ENCODE data around the gene RAC3.

RAC3 gene

DNA sequence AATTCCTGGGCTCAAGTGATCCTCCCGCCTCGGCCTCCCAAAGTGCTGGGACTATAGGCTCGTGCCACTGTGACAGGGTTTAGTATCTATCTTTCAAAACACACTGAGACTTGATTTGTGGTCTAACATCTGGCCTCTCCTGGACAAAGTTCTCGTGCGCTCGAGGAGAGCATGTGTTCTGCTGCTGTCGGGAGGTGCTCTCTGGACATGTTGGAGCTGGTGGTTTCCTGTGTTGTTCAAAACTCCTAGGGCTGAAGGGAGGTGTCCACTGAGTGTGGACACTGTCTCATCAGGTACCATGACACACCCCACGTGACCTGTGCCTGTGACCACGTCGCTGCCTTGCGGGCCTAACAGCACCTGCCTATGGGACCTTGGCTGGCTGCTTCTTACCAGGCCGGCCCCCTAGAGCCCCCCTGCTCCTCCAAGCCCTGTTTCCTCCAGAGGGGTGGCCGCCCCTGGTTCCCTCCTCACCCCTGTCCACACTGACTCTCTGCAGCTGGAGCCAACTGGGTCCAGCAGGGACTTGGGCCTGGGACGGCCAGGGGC is 14.5 kb downstream of the RAC3 start:
- no peaks in the 10 kb centered on the region for H3K9me3 ChIP-seq (ENCODE audit: insufficient read depth, low read length, severe bottlenecking)
- peaks cover 23% of the 10 kb centered on the region for H3K36me3 ChIP-seq (ENCODE audit: insufficient read depth, low read length)
- no peaks in the 10 kb centered on the region for H4K20me1 ChIP-seq (ENCODE audit: insufficient read depth, low read length)
- no peak overlapping the region for H2AFZ ChIP-seq (ENCODE audit: low read depth, low read length)
- H3K4me2 ChIP-seq (ENCODE audit: insufficient read depth, low read length), result no peak overlapping the region
- peaks cover 6% of the 10 kb centered on the region for H3K79me2 ChIP-seq (ENCODE audit: insufficient read depth, low read length)
- no peak overlapping the region for H3K27ac ChIP-seq (ENCODE audit: low read length)
- no peak overlapping the region for H3K9ac ChIP-seq (ENCODE audit: low read depth, low read length)
- TF ChIP-seq CTCF (IDR thresholded peaks at IDR 0.05; ENCODE audit: borderline replicate concordance, extremely low read depth, low read length, poor library complexity, severe bottlenecking), result no peak
- TF ChIP-seq EZH2 (IDR thresholded peaks at IDR 0.05; ENCODE audit: borderline replicate concordance, low read depth, low read length, severe bottlenecking), result no peak
- no peak for ATAC-seq (ENCODE audit: insufficient read depth, low read depth)
- peaks cover 18% of the 10 kb centered on the region for H3K4me1 ChIP-seq (ENCODE audit: insufficient read depth, low read length)
- no peak overlapping the region for H3K4me3 ChIP-seq (ENCODE audit: low read depth in 1 of 2, low read length in 2 of 2)
- H3K27me3 ChIP-seq (ENCODE audit: insufficient read depth, low read length, poor library complexity), result no peaks in the 10 kb centered on the region
- DNase-seq, result no peak

- peaks cover 19% of the 10 kb centered on the region for H3K4me1 ChIP-seq (ENCODE audit: insufficient read depth, low read length)
- no peak overlapping the region for H3K27ac ChIP-seq (ENCODE audit: low read length)
- H3K9me3 ChIP-seq (ENCODE audit: insufficient read depth, low read length, severe bottlenecking), result no peaks in the 10 kb centered on the region
- H2AFZ ChIP-seq (ENCODE audit: low read depth, low read length), result no peak overlapping the region
- no peak overlapping the region for H3K4me2 ChIP-seq (ENCODE audit: insufficient read depth, low read length)
- TF ChIP-seq EZH2 (IDR thresholded peaks at IDR 0.05; ENCODE audit: borderline replicate concordance, low read depth, low read length, severe bottlenecking) (no peak), CTCF (IDR thresholded peaks at IDR 0.05; ENCODE audit: borderline replicate concordance, extremely low read depth, low read length, poor library complexity, severe bottlenecking) (no peak)
- H3K4me3 ChIP-seq (ENCODE audit: low read depth in 1 of 2, low read length in 2 of 2), result no peak overlapping the region
- H3K36me3 ChIP-seq (ENCODE audit: insufficient read depth, low read length), result peaks cover 23% of the 10 kb centered on the region
- H3K27me3 ChIP-seq (ENCODE audit: insufficient read depth, low read length, poor library complexity), result no peaks in the 10 kb centered on the region
- no peaks in the 10 kb centered on the region for H4K20me1 ChIP-seq (ENCODE audit: insufficient read depth, low read length)
- ATAC-seq (ENCODE audit: insufficient read depth, low read depth), result no peak
- no peak for DNase-seq
- no peak overlapping the region for H3K9ac ChIP-seq (ENCODE audit: low read depth, low read length)
- peaks cover 10% of the 10 kb centered on the region for H3K79me2 ChIP-seq (ENCODE audit: insufficient read depth, low read length)
These were observed 15.4 kb downstream of the RAC3 start for GRCh38 chr17:82046903-82047302.

DNA sequence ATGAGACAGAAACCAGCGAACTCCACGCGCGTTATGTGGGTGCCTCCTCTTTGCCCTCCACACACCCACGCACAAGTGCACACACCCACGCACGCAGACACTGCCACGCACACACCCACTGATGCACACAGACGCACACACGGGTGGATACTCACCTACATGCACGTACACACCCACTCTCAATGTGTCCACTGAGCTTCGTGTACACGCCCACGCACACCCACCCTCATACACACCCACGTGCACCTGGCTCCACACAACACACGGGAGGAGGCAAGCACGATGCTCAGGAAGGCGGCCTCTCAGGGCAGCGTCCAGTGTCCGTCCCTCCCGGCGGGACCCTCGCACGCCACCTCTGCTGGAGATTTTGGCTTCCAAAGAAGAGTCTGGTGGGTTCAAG is 15.9 kb downstream of the RAC3 start:
- Histone ChIP-seq H3K36me3 (ENCODE audit: insufficient read depth, low read length) (peaks cover 26% of the 10 kb centered on the region), H4K20me1 (ENCODE audit: insufficient read depth, low read length) (peaks cover 4% of the 10 kb centered on the region), H3K4me1 (ENCODE audit: insufficient read depth, low read length) (peaks cover 21% of the 10 kb centered on the region), H3K27ac (ENCODE audit: low read length) (no peak overlapping the region), H3K79me2 (ENCODE audit: insufficient read depth, low read length) (peaks cover 14% of the 10 kb centered on the region), H3K4me3 (ENCODE audit: low read depth in 1 of 2, low read length in 2 of 2) (no peak overlapping the region), H3K27me3 (ENCODE audit: insufficient read depth, low read length, poor library complexity) (no peaks in the 10 kb centered on the region), H3K4me2 (ENCODE audit: insufficient read depth, low read length) (no peak overlapping the region), H3K9ac (ENCODE audit: low read depth, low read length) (no peak overlapping the region), H2AFZ (ENCODE audit: low read depth, low read length) (no peak overlapping the region), H3K9me3 (ENCODE audit: insufficient read depth, low read length, severe bottlenecking) (no peaks in the 10 kb centered on the region)
- DNase-seq (no peak), ATAC-seq (ENCODE audit: insufficient read depth, low read depth) (no peak)
- TF ChIP-seq EZH2 (IDR thresholded peaks at IDR 0.05; ENCODE audit: borderline replicate concordance, low read depth, low read length, severe bottlenecking) (no peak), CTCF (IDR thresholded peaks at IDR 0.05; ENCODE audit: borderline replicate concordance, extremely low read depth, low read length, poor library complexity, severe bottlenecking) (no peak)

Measured in DND-41 (cell line).